Measurements from ENCODE around the gene RPA1.

DNA sequence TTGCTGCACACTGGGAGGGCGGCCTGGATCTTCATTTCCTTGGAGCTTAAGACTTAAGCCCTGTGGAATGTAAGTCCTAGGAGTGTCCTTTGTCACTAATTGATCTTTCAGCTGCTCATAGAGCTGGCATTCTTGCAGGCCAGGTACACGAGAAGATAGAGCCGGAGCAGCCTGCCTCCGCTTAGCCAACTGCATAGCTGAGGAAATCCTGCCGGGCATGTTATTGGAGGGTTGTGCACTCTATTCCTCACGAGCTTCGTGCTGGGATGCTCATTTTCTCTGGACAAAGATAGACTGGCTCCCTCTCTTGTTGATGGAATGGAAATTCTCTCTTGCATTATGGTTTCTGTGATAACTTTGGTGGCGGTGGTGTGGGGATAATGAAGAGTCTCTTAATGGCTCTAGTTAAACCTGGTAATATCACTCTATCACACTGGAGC is 76.9 kb downstream of the RPA1 start:
- TF ChIP-seq, protein P1, sequence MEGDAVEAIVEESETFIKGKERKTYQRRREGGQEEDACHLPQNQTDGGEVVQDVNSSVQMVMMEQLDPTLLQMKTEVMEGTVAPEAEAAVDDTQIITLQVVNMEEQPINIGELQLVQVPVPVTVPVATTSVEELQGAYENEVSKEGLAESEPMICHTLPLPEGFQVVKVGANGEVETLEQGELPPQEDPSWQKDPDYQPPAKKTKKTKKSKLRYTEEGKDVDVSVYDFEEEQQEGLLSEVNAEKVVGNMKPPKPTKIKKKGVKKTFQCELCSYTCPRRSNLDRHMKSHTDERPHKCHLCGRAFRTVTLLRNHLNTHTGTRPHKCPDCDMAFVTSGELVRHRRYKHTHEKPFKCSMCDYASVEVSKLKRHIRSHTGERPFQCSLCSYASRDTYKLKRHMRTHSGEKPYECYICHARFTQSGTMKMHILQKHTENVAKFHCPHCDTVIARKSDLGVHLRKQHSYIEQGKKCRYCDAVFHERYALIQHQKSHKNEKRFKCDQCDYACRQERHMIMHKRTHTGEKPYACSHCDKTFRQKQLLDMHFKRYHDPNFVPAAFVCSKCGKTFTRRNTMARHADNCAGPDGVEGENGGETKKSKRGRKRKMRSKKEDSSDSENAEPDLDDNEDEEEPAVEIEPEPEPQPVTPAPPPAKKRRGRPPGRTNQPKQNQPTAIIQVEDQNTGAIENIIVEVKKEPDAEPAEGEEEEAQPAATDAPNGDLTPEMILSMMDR (IDR thresholded peaks at IDR 0.05): no peak
- no peak for TF ChIP-seq POLR2A (IDR thresholded peaks at IDR 0.05)
